Kidney (tissue), 14 donors: Measurements from ENCODE around the gene TSC2. TPM values are rescaled to one million over a fixed set of nuclear protein-coding genes. Genes with fewer than 3 reads are reported as not detected.
"Not testable (repeated sequence)": the region's sequence is repeated elsewhere in the genome, so short reads cannot be mapped to it uniquely, and the experiment has no call there.

Experiments used
- DNase-seq, 5 donors: peaks; one replicate each; pipeline ENCODE4 v3.0.0-alpha.2; 2013 to 2020
- FAIRE-seq: peaks from 2 replicates; lab custom pipeline; 2012; peaks lifted over from hg19 to GRCh38; lab: Jason Lieb, UNC
- H3K27ac ChIP-seq, 2 donors: one replicate each; pipeline ENCODE4 v1.7.0; 2013; ENCODE audit warnings: low read depth in 2 of 2, low read length in 2 of 2, inconsistent platforms in 1 of 2
- H3K27me3 ChIP-seq: one replicate; pipeline ENCODE4 v1.7.1; 2013; ENCODE audit warnings: low read length, inconsistent platforms; ENCODE audit not compliant: control insufficient read depth, insufficient read depth
- H3K36me3 ChIP-seq, 3 donors: one replicate each; pipeline versions ENCODE4 v1.7.0 to v1.7.1; 2013; ENCODE audit warnings: low read length in 3 of 3, control low read depth in 1 of 3, inconsistent platforms in 1 of 3; ENCODE audit not compliant: insufficient read depth in 3 of 3, control insufficient read depth in 2 of 3
- H3K4me1 ChIP-seq, 3 donors: one replicate each; pipeline versions ENCODE4 v1.7.0 to v1.7.1; 2013; ENCODE audit warnings: low read length in 3 of 3, inconsistent platforms in 1 of 3, low read depth in 1 of 3; ENCODE audit not compliant: control insufficient read depth in 2 of 3, insufficient read depth in 2 of 3
- H3K4me3 ChIP-seq, 3 donors: one replicate each; pipeline versions ENCODE4 v1.7.0 to v1.8.1; 2013; ENCODE audit warnings: low read length in 3 of 3, control low read depth in 1 of 3, inconsistent platforms in 1 of 3
- H3K9ac ChIP-seq, 3 donors: one replicate each; pipeline versions ENCODE4 v1.7.0 to v1.7.1; 2013; ENCODE audit warnings: low read length in 3 of 3, control low read depth in 1 of 3, inconsistent platforms in 1 of 3
- H3K9me3 ChIP-seq, 3 donors: one replicate each; pipeline versions ENCODE4 v1.7.0 to v1.7.1; 2013; ENCODE audit warnings: low read length in 3 of 3, control low read depth in 1 of 3, inconsistent platforms in 1 of 3; ENCODE audit not compliant: control insufficient read depth in 2 of 3, insufficient read depth in 1 of 3
- intact Hi-C: fragments of 100-400 bp; cut with DNase I; formaldehyde crosslinking; loops from one replicate; pipeline ENCODE4 v1.11.1; 2022
- polyA plus RNA-seq: library from polyadenylated mRNA; stranded (reverse); fragments of 350-450 nt; fragmentation: Illumina TruSeq; extraction: RNeasy Lipid Tissue Mini Kit (QIAGEN cat#74804); gene quantifications from one replicate; pipeline ENCODE4 v1.2.3, GENCODE V29; 2014; ENCODE audit warnings: low read depth, low replicate concordance; ENCODE audit not compliant: insufficient read depth
- total RNA-seq: library from RNA; stranded (reverse); fragmentation: NEBNext Ultra II Directional; extraction: Animal tissue kit (Norgen Biotek cat#: 25700); gene quantifications from one replicate; pipeline ENCODE4 v1.2.1, GENCODE V29; 2021
- TF ChIP-seq, protein P1 (sequence below): IDR thresholded peaks from 3 replicates; pipeline ENCODE4 v1.5.1; 2012; ENCODE audit warnings: mild to moderate bottlenecking, moderate library complexity, borderline replicate concordance; ENCODE audit not compliant: insufficient read depth; ENCODE audit errors: extremely low read depth
- donor health status: control.
- donor health status: control.
- donor health status: control.
- donor health status: control.
- donor health status: control.
- donor health status: DM: yes; HTN: yes; CAD: no.
- donor health status: Normal renal cell carcinoma (clear cell type).

The TSC2 gene
- total and polyA plus RNA-seq, 2 donors from 2014 or later, result 40.0 to 151 TPM

- H3K9me3 ChIP-seq, DNase-seq, H3K4me3 ChIP-seq, H3K27ac ChIP-seq, H3K36me3 ChIP-seq, H3K27me3 ChIP-seq, FAIRE-seq, H3K9ac ChIP-seq, intact Hi-C loops, H3K4me1 ChIP-seq: not testable (repeated sequence)
Measured at GRCh38 chr16:2114225-2114624, 66.4 kb downstream of the TSC2 start.

GRCh38 chr16:2114885-2115590, 67.3 kb downstream of the TSC2 start:
- H3K36me3 ChIP-seq, H3K9me3 ChIP-seq, H3K27ac ChIP-seq, H3K27me3 ChIP-seq, H3K9ac ChIP-seq, H3K4me3 ChIP-seq, FAIRE-seq, H3K4me1 ChIP-seq, intact Hi-C loops: not testable (repeated sequence)
- peak in 1 of 5 donors; percentile 59 for DNase-seq

DNA sequence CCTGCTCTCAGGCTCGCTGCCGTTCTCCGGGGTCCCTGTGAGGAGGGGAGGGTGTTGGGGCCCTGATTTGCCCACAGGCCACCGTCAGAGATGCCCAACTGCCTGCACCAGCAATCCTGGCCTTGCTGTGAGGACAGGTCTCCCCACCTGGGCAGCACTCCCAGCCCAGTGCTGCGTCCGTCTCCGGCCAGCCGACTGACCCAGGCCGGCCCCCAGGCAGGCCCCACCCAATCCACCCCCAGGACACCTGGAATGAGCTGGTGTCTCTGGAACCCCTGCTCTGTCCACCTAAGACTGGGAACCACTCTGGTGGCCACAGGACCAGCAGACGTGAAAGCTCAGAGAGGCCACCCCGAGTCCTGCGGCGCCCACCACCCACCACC, 67.8 kb downstream of the TSC2 start:
- no peak for FAIRE-seq
- Histone ChIP-seq H3K27me3 (no peaks in the 10 kb centered on the region), H3K4me1 (no peaks in the 10 kb centered on the region), H3K36me3 (no peaks in the 10 kb centered on the region), H3K4me3 (no peak overlapping the region), H3K27ac (no peak overlapping the region), H3K9me3 (no peaks in the 10 kb centered on the region), H3K9ac (no peak overlapping the region)
- DNase-seq, result peak in 1 of 5 donors; percentile 55
- intact Hi-C loops, result no loop called here
- TF ChIP-seq, protein P1, sequence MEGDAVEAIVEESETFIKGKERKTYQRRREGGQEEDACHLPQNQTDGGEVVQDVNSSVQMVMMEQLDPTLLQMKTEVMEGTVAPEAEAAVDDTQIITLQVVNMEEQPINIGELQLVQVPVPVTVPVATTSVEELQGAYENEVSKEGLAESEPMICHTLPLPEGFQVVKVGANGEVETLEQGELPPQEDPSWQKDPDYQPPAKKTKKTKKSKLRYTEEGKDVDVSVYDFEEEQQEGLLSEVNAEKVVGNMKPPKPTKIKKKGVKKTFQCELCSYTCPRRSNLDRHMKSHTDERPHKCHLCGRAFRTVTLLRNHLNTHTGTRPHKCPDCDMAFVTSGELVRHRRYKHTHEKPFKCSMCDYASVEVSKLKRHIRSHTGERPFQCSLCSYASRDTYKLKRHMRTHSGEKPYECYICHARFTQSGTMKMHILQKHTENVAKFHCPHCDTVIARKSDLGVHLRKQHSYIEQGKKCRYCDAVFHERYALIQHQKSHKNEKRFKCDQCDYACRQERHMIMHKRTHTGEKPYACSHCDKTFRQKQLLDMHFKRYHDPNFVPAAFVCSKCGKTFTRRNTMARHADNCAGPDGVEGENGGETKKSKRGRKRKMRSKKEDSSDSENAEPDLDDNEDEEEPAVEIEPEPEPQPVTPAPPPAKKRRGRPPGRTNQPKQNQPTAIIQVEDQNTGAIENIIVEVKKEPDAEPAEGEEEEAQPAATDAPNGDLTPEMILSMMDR, result no peak

- H3K27ac ChIP-seq, H3K27me3 ChIP-seq, intact Hi-C loops, H3K9me3 ChIP-seq, H3K36me3 ChIP-seq, H3K4me1 ChIP-seq, H3K4me3 ChIP-seq, FAIRE-seq, H3K9ac ChIP-seq: not testable (repeated sequence)
- DNase-seq, result peak in 1 of 5 donors; percentile 71
Measured at GRCh38 chr16:2116428-2116827, 68.6 kb downstream of the TSC2 start.

- FAIRE-seq, DNase-seq, intact Hi-C loops, H3K4me1 ChIP-seq, H3K27me3 ChIP-seq, H3K9me3 ChIP-seq, H3K27ac ChIP-seq, H3K4me3 ChIP-seq, H3K9ac ChIP-seq, H3K36me3 ChIP-seq: not testable (repeated sequence)
Measured at GRCh38 chr16:2117341-2117740, 69.6 kb downstream of the TSC2 start.

DNA sequence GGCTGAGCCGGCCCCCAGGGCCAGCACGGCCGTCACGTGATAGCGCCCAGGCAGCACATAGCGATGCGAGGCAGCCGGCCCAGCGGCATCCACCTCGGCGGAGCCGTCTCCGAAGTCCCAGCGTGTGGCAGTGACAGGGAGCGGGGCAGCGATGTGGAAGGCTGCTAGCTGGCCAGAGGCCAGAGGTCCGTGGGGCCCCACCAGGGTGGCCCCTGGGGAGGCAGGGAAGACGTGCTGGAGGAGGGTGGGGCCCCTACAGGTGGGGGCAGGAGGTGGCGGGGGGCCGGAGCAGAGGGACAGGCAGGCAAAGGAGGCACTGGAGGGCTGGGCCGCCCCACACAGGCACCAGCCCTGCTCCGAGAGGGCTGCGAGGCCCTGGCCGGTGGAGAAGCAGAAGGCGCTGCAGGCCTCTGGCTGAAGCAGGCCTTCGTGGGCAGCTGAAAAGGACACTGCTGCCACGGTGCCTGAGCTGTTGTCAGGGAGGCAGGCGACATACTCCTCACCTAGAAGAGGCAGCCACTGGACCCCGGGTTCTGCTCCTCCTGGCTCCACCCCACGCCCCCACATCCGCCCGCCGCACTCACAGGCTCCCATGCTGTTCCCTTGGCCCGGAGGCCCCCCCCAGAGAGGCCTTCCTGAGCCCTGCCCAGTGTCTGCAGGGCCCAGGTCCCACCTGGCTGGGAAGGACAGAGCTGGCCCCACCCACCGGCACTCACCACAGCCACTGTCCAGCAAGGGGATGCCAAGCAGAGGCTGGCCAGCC, 70.4 kb downstream of the TSC2 start:
- H3K27me3 ChIP-seq, H3K4me1 ChIP-seq, H3K9me3 ChIP-seq, FAIRE-seq, intact Hi-C loops, H3K4me3 ChIP-seq, H3K27ac ChIP-seq, H3K9ac ChIP-seq, H3K36me3 ChIP-seq: not testable (repeated sequence)
- peak in 1 of 5 donors; percentile 70 for DNase-seq

DNA sequence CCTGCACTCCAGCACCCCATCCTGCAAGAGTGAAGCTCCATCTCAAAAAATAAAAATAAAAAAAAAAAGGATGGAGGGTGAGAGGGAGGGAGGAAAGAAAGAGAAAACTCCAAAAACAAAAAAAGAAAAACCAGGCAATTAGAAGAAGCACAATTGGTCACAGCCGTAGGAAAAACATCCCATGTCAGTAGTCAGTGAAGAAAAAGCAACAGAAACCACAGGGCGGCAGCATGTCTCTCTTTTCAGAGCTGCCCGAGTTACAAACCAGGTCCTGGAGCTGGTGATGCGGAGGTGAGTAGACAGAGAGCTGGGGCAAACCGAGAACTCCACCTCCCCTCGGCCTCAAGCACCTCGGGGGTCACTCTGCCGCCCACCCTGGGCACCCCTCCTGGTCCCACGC, 73.5 kb downstream of the TSC2 start:
- intact Hi-C loops, H3K27me3 ChIP-seq, FAIRE-seq, H3K27ac ChIP-seq, H3K9ac ChIP-seq, H3K9me3 ChIP-seq, H3K36me3 ChIP-seq, H3K4me3 ChIP-seq: not testable (repeated sequence)
- peaks cover 0 to 11% (median 0%) of the 10 kb centered on the region in 3 donors for H3K4me1 ChIP-seq
- DNase-seq, result peak in 3 of 5 donors; percentile 28 to 63 (median 47)
